ENCODE measurements around the gene PPIL6. TPM values are rescaled to one million over a fixed set of nuclear protein-coding genes. Genes with fewer than 3 reads are reported as not detected.

PPIL6 gene
- total RNA-seq, 4 donors from 2014 or later, result 1.9 to 9.0 (median 2.5) TPM

GRCh38 chr6:109473120-109473519 lies 32.7 kb upstream of the PPIL6 start:
- peaks cover 0 to 16% (median under 1%) of the 10 kb centered on the region in 3 donors for H3K4me1 ChIP-seq
- TF ChIP-seq EP300 (IDR thresholded peaks at IDR 0.05), result no peak
- TF ChIP-seq CTCF (IDR thresholded peaks at IDR 0.05), result no peak
- no peak for TF ChIP-seq POLR2A (IDR thresholded peaks at IDR 0.05)
- TF ChIP-seq POLR2AphosphoS5 (IDR thresholded peaks at IDR 0.05), result no peak
- H3K4me3 ChIP-seq, result no peak overlapping the region
- WGBS, 2 donors (ENCODE audit: low coverage in 1 of 2), result 87 to 89% methylated on average over 2 to 3 of the region's 3 CpGs
- peaks cover 0 to 99% of the 10 kb centered on the region in 2 donors for H3K36me3 ChIP-seq
- no peak for ATAC-seq
- H3K27ac ChIP-seq, result no peak overlapping the region
- H3K27me3 ChIP-seq, result no peaks in the 10 kb centered on the region
- H3K9me3 ChIP-seq, result no peaks in the 10 kb centered on the region

GRCh38 chr6:109472132-109472995 lies 31.9 kb upstream of the PPIL6 start:
- H3K4me1 ChIP-seq, result peaks cover 0 to 9% (median 0%) of the 10 kb centered on the region in 3 donors
- 91 to 97% methylated on average over 7 to 8 of the region's 9 CpGs for WGBS, 2 donors (ENCODE audit: low coverage in 1 of 2)
- no peaks in the 10 kb centered on the region for H3K9me3 ChIP-seq
- no peak overlapping the region for H3K4me3 ChIP-seq
- H3K27me3 ChIP-seq, result no peaks in the 10 kb centered on the region
- ATAC-seq, result no peak
- TF ChIP-seq CTCF (IDR thresholded peaks at IDR 0.05) (no peak), EP300 (IDR thresholded peaks at IDR 0.05) (no peak), POLR2AphosphoS5 (IDR thresholded peaks at IDR 0.05) (no peak), POLR2A (IDR thresholded peaks at IDR 0.05) (no peak)
- no peak overlapping the region for H3K27ac ChIP-seq
- H3K36me3 ChIP-seq, result peaks cover 0 to 100% of the 10 kb centered on the region in 2 donors

- peaks cover 0 to 100% of the 10 kb centered on the region in 2 donors for H3K36me3 ChIP-seq
Measured at GRCh38 chr6:109471105-109471810, 30.8 kb upstream of the PPIL6 start.

GRCh38 chr6:109469591-109470189 lies 29.3 kb upstream of the PPIL6 start:
- Histone ChIP-seq H3K9me3 (no peaks in the 10 kb centered on the region), H3K4me1 (peaks cover 0 to 15% (median 0%) of the 10 kb centered on the region in 3 donors), H3K27me3 (no peaks in the 10 kb centered on the region), H3K36me3 (peaks cover 0 to 100% of the 10 kb centered on the region in 2 donors), H3K27ac (no peak overlapping the region), H3K4me3 (no peak overlapping the region)
- TF ChIP-seq EP300 (IDR thresholded peaks at IDR 0.05) (no peak), CTCF (IDR thresholded peaks at IDR 0.05) (no peak), POLR2A (IDR thresholded peaks at IDR 0.05) (no peak), POLR2AphosphoS5 (IDR thresholded peaks at IDR 0.05) (no peak)
- ATAC-seq, result no peak
- WGBS, 2 donors (ENCODE audit: low coverage in 1 of 2), result 79 to 93% methylated on average over 3 of the region's 5 CpGs

More at GRCh38 chr6:109471105-109471810, 30.8 kb upstream of the PPIL6 start:
- no peak overlapping the region for H3K27ac ChIP-seq
- ATAC-seq, result no peak
- H3K4me1 ChIP-seq, result peaks cover 0 to 5% (median 0%) of the 10 kb centered on the region in 3 donors
- H3K4me3 ChIP-seq, result no peak overlapping the region
- WGBS, 2 donors (ENCODE audit: low coverage in 1 of 2), result 100% methylated on average over 2 to 3 of the region's 5 CpGs
- H3K9me3 ChIP-seq, result no peaks in the 10 kb centered on the region
- H3K27me3 ChIP-seq, result no peaks in the 10 kb centered on the region
- no peak for TF ChIP-seq EP300 (IDR thresholded peaks at IDR 0.05)
- TF ChIP-seq CTCF (IDR thresholded peaks at IDR 0.05), result no peak
- TF ChIP-seq POLR2AphosphoS5 (IDR thresholded peaks at IDR 0.05), result no peak
- no peak for TF ChIP-seq POLR2A (IDR thresholded peaks at IDR 0.05)

Measured in gastroesophageal sphincter (tissue), 4 donors.